ENCODE results near the gene GPER1.
"Not testable (repeated sequence)": the region's sequence is repeated elsewhere in the genome, so short reads cannot be mapped to it uniquely, and the experiment has no call there.

Gene GPER1

GRCh38 chr7:1068013-1068412 lies 19.9 kb upstream of the GPER1 start:
- DNase-seq (ENCODE audit: low read depth in 2 of 3, low spot score in 1 of 3) = no peak

- no peak for DNase-seq (ENCODE audit: low read depth in 2 of 3, low spot score in 1 of 3)
Observed at GRCh38 chr7:1068619-1069018, 19.3 kb upstream of the GPER1 start.

- no peak for DNase-seq (ENCODE audit: low read depth in 2 of 3, low spot score in 1 of 3)
Observed at GRCh38 chr7:1070544-1071011, 17.3 kb upstream of the GPER1 start.

- DNase-seq (ENCODE audit: low read depth in 2 of 3, low spot score in 1 of 3) = no peak
Observed at GRCh38 chr7:1071731-1072254, 16.1 kb upstream of the GPER1 start.

GRCh38 chr7:1073142-1073977 lies 14.6 kb upstream of the GPER1 start:
- DNase-seq (ENCODE audit: low read depth in 2 of 3, low spot score in 1 of 3) = no peak

GRCh38 chr7:1074018-1074417 lies 13.9 kb upstream of the GPER1 start:
- DNase-seq (ENCODE audit: low read depth in 2 of 3, low spot score in 1 of 3) = not testable (repeated sequence)

GRCh38 chr7:1074593-1075431 lies 13.1 kb upstream of the GPER1 start:
- DNase-seq (ENCODE audit: low read depth in 2 of 3, low spot score in 1 of 3) = no peak

- no peak for DNase-seq (ENCODE audit: low read depth in 2 of 3, low spot score in 1 of 3)
Observed at GRCh38 chr7:1076184-1077072, 11.5 kb upstream of the GPER1 start.

- DNase-seq (ENCODE audit: low read depth in 2 of 3, low spot score in 1 of 3) = no peak
Observed at GRCh38 chr7:1078519-1078918, 9.4 kb upstream of the GPER1 start.

GRCh38 chr7:1078985-1079384 lies 8.9 kb upstream of the GPER1 start:
- no peak for DNase-seq (ENCODE audit: low read depth in 2 of 3, low spot score in 1 of 3)

- DNase-seq (ENCODE audit: low read depth in 2 of 3, low spot score in 1 of 3) = no peak
Observed at GRCh38 chr7:1079546-1079945, 8.4 kb upstream of the GPER1 start.

- DNase-seq (ENCODE audit: low read depth in 2 of 3, low spot score in 1 of 3) = no peak
Observed at GRCh38 chr7:1080252-1080920, 7.5 kb upstream of the GPER1 start.

GRCh38 chr7:1080921-1081255 lies 7.0 kb upstream of the GPER1 start:
- DNase-seq (ENCODE audit: low read depth in 2 of 3, low spot score in 1 of 3) = no peak

GRCh38 chr7:1081336-1081735 lies 6.6 kb upstream of the GPER1 start:
- DNase-seq (ENCODE audit: low read depth in 2 of 3, low spot score in 1 of 3) = no peak

GRCh38 chr7:1081931-1082401 lies 5.9 kb upstream of the GPER1 start:
- DNase-seq (ENCODE audit: low read depth in 2 of 3, low spot score in 1 of 3) = no peak

- no peak for DNase-seq (ENCODE audit: low read depth in 2 of 3, low spot score in 1 of 3)
Observed at GRCh38 chr7:1083729-1084657, 3.9 kb upstream of the GPER1 start.

- DNase-seq (ENCODE audit: low read depth in 2 of 3, low spot score in 1 of 3) = no peak
Observed at GRCh38 chr7:1085266-1085665, 2.6 kb upstream of the GPER1 start.

- no peak for DNase-seq (ENCODE audit: low read depth in 2 of 3, low spot score in 1 of 3)
Observed at GRCh38 chr7:1085910-1086421, 1.9 kb upstream of the GPER1 start.
